Mucosa of gallbladder (tissue), 1 donor: Measurements from ENCODE around the gene CUEDC2. TPM values are rescaled to one million over a fixed set of nuclear protein-coding genes. Genes with fewer than 3 reads are reported as not detected.

ENCODE experiments used
- total RNA-seq: library from RNA; stranded (reverse); gene quantifications from one replicate; pipeline ENCODE4 v1.2.1, GENCODE V29; 2021
- donor health status: DM: no; HTN: no; CAD: no.

CUEDC2 gene
- total RNA-seq, 1 donor from 2014 or later, result 63.2 TPM

Other genes starting within 250 kb of the CUEDC2 start
- not detected for gene ELOVL3, start 206.3 kb downstream of the CUEDC2 start, total RNA-seq
- not detected for gene PITX3, start 191.1 kb downstream of the CUEDC2 start, total RNA-seq
- gene GBF1, start 187.0 kb downstream of the CUEDC2 start, total RNA-seq, result 52.8 TPM
- gene NFKB2, start 36.9 kb downstream of the CUEDC2 start, total RNA-seq, result 42.2 TPM
- gene PSD, start 13.8 kb downstream of the CUEDC2 start, total RNA-seq, result 106 TPM
- 29.3 TPM for gene FBXL15, start 11.7 kb downstream of the CUEDC2 start, total RNA-seq
- 0.46 TPM for gene C10orf95, start 19.0 kb upstream of the CUEDC2 start, total RNA-seq
- gene ACTR1A, start 70.1 kb upstream of the CUEDC2 start, total RNA-seq, result 96.4 TPM
- gene SUFU, start 71.4 kb upstream of the CUEDC2 start, total RNA-seq, result 18.3 TPM
- gene TRIM8, start 211.9 kb upstream of the CUEDC2 start, total RNA-seq, result 129 TPM